ENCODE measurements around the gene LURAP1L. TPM values are rescaled to one million over a fixed set of nuclear protein-coding genes. Genes with fewer than 3 reads are reported as not detected.

The LURAP1L gene
- total RNA-seq, 5 donors from 2014 or later (not counting 1 experiment from before 2014, with no cell fraction given), result not detected

DNA sequence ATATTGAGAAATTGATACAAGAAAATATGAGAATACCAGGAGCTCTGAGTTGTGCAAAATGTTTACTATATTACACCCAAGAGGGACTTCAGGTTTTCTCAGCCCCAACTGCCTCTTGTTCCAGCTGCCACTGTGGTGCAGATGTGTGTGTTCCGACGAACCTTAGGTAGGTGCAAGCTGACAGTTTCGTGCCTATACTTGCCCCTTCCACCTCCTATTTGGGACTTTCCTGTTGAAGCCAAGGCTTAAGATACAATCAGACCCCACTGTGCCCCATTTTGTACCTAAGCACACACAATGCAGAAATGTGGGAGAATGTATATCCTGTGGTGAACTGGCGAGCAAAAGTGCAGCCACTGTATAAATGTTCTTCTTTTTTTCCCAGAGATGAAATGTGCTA lies 80.2 kb downstream of the LURAP1L start:
- POLR2A ChIA-PET, result no interaction called here
- H3K4me1 Mint-ChIP-seq, result no peaks in the 10 kb centered on the region
- no peak overlapping the region for H3K4me3 ChIP-seq (ENCODE audit: control insufficient read depth in 1 of 2, extremely low read depth in 1 of 2, low read length in 1 of 2)

DNA sequence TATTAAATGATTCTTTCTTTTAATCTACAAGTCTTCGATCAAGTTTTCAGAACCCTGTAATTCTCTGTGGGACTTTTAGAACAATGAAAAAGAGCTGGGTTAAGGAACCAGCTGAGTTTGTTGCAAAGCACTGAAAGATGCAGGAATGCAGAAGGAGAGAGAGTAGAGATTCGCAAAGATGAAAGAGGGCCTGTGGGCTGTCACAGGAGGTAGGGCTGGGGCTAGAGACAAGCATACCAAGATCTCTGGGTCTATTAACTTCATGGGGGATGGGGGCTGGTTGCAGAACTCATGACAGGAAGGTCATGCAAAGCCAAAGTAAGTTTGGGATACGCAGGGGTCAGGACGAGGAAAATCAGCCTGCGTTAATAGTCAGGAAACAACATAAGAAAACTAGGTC lies 81.8 kb downstream of the LURAP1L start:
- Histone ChIP-seq H3K36me3 (ENCODE audit: control insufficient read depth in 2 of 2, extremely low read depth in 1 of 2, insufficient read depth in 1 of 2, low read length in 1 of 2) (no peaks in the 10 kb centered on the region), H3K9me3 (no peaks in the 10 kb centered on the region), H3K4me3 (ENCODE audit: control insufficient read depth in 1 of 2, extremely low read depth in 1 of 2, low read length in 1 of 2) (no peak overlapping the region), H3K27me3 (replicated peaks in 1 of 2; ENCODE audit: control insufficient read depth in 2 of 2, extremely low read depth in 1 of 2, insufficient read depth in 2 of 2, low read length in 1 of 2) (no peaks in the 10 kb centered on the region), H3K27ac (ENCODE audit: low read length) (no peak overlapping the region), H3K4me1 (ENCODE audit: control insufficient read depth in 1 of 2, extremely low read depth in 1 of 2, insufficient read depth in 2 of 2, low read length in 2 of 2) (no peaks in the 10 kb centered on the region)
- ATAC-seq (replicated peaks in 1 of 4) (no peak), DNase-seq (no peak)
- Mint-ChIP-seq H3K9me3 (peaks cover 11 to 17% (median 15%) of the 10 kb centered on the region in 3 donors), H3K27ac (no peak overlapping the region), H3K4me1 (no peaks in the 10 kb centered on the region), H3K27me3 (no peaks in the 10 kb centered on the region), H3K36me3 (no peaks in the 10 kb centered on the region), H3K4me3 (no peak overlapping the region)
- CTCF ChIA-PET, result no interaction called here
- 55% methylated on average over 3 of the region's 5 CpGs for WGBS (ENCODE audit: insufficient coverage)
- POLR2A ChIA-PET, result no interaction called here

More for the DNA sequence above, 80.2 kb downstream of the LURAP1L start:
- CTCF ChIA-PET, result no interaction called here
- no peaks in the 10 kb centered on the region for H3K27me3 ChIP-seq (replicated peaks in 1 of 2; ENCODE audit: control insufficient read depth in 2 of 2, extremely low read depth in 1 of 2, insufficient read depth in 2 of 2, low read length in 1 of 2)
- Mint-ChIP-seq H3K9me3 (peaks cover 15 to 17% (median 15%) of the 10 kb centered on the region in 3 donors), H3K27ac (no peak overlapping the region), H3K4me3 (no peak overlapping the region), H3K27me3 (no peaks in the 10 kb centered on the region), H3K36me3 (no peaks in the 10 kb centered on the region)
- H3K9me3 ChIP-seq, result no peaks in the 10 kb centered on the region
- 100% methylated on average over 1 of the region's 4 CpGs for WGBS (ENCODE audit: insufficient coverage)
- no peak overlapping the region for H3K27ac ChIP-seq (ENCODE audit: low read length)
- H3K4me1 ChIP-seq (ENCODE audit: control insufficient read depth in 1 of 2, extremely low read depth in 1 of 2, insufficient read depth in 2 of 2, low read length in 2 of 2), result no peaks in the 10 kb centered on the region
- no peak for ATAC-seq (replicated peaks in 1 of 4)
- H3K36me3 ChIP-seq (ENCODE audit: control insufficient read depth in 2 of 2, extremely low read depth in 1 of 2, insufficient read depth in 1 of 2, low read length in 1 of 2), result no peaks in the 10 kb centered on the region
- DNase-seq, result no peak

GRCh38 chr9:12859704-12860251 lies 85.0 kb downstream of the LURAP1L start:
- no peaks in the 10 kb centered on the region for H3K27me3 ChIP-seq (replicated peaks in 1 of 2; ENCODE audit: control insufficient read depth in 2 of 2, extremely low read depth in 1 of 2, insufficient read depth in 2 of 2, low read length in 1 of 2)
- H3K27ac Mint-ChIP-seq, result no peak overlapping the region
- H3K27me3 Mint-ChIP-seq, result no peaks in the 10 kb centered on the region
- H3K27ac ChIP-seq (ENCODE audit: low read length), result no peak overlapping the region
- H3K4me3 Mint-ChIP-seq, result no peak overlapping the region
- H3K9me3 Mint-ChIP-seq, result peaks cover 10 to 12% (median 10%) of the 10 kb centered on the region in 3 donors
- no peaks in the 10 kb centered on the region for H3K9me3 ChIP-seq
- ATAC-seq (replicated peaks in 1 of 4), result no peak
- ChIA-PET POLR2A (no interaction called here), CTCF (no interaction called here)
- DNase-seq, result no peak
- H3K4me1 ChIP-seq (ENCODE audit: control insufficient read depth in 1 of 2, extremely low read depth in 1 of 2, insufficient read depth in 2 of 2, low read length in 2 of 2), result no peaks in the 10 kb centered on the region
- WGBS (ENCODE audit: insufficient coverage), result no CpG with 5 or more reads among the region's 5 CpGs
- no peaks in the 10 kb centered on the region for H3K36me3 ChIP-seq (ENCODE audit: control insufficient read depth in 2 of 2, extremely low read depth in 1 of 2, insufficient read depth in 1 of 2, low read length in 1 of 2)
- H3K36me3 Mint-ChIP-seq, result no peaks in the 10 kb centered on the region
- H3K4me3 ChIP-seq (ENCODE audit: control insufficient read depth in 1 of 2, extremely low read depth in 1 of 2, low read length in 1 of 2), result no peak overlapping the region
- H3K4me1 Mint-ChIP-seq, result no peaks in the 10 kb centered on the region

GRCh38 chr9:12860998-12861397 lies 86.2 kb downstream of the LURAP1L start:
- ChIA-PET CTCF (no interaction called here), POLR2A (no interaction called here)
- Mint-ChIP-seq H3K4me3 (no peak overlapping the region), H3K27me3 (no peaks in the 10 kb centered on the region), H3K9me3 (peaks cover 9 to 17% (median 14%) of the 10 kb centered on the region in 3 donors), H3K4me1 (no peaks in the 10 kb centered on the region), H3K27ac (no peak overlapping the region), H3K36me3 (no peaks in the 10 kb centered on the region)
- Histone ChIP-seq H3K36me3 (ENCODE audit: control insufficient read depth in 2 of 2, extremely low read depth in 1 of 2, insufficient read depth in 1 of 2, low read length in 1 of 2) (no peaks in the 10 kb centered on the region), H3K27me3 (replicated peaks in 1 of 2; ENCODE audit: control insufficient read depth in 2 of 2, extremely low read depth in 1 of 2, insufficient read depth in 2 of 2, low read length in 1 of 2) (no peaks in the 10 kb centered on the region), H3K27ac (ENCODE audit: low read length) (no peak overlapping the region), H3K4me3 (ENCODE audit: control insufficient read depth in 1 of 2, extremely low read depth in 1 of 2, low read length in 1 of 2) (no peak overlapping the region), H3K4me1 (ENCODE audit: control insufficient read depth in 1 of 2, extremely low read depth in 1 of 2, insufficient read depth in 2 of 2, low read length in 2 of 2) (no peaks in the 10 kb centered on the region), H3K9me3 (no peaks in the 10 kb centered on the region)
- no CpG with 5 or more reads among the region's 1 CpG for WGBS (ENCODE audit: insufficient coverage)
- DNase-seq (no peak), ATAC-seq (replicated peaks in 1 of 4) (no peak)

- H3K4me3 ChIP-seq (ENCODE audit: control insufficient read depth in 1 of 2, extremely low read depth in 1 of 2, low read length in 1 of 2), result no peak overlapping the region
- no peaks in the 10 kb centered on the region for H3K36me3 ChIP-seq (ENCODE audit: control insufficient read depth in 2 of 2, extremely low read depth in 1 of 2, insufficient read depth in 1 of 2, low read length in 1 of 2)
- ChIA-PET POLR2A (no interaction called here), CTCF (no interaction called here)
- no peaks in the 10 kb centered on the region for H3K27me3 ChIP-seq (replicated peaks in 1 of 2; ENCODE audit: control insufficient read depth in 2 of 2, extremely low read depth in 1 of 2, insufficient read depth in 2 of 2, low read length in 1 of 2)
- no peak overlapping the region for H3K27ac Mint-ChIP-seq
- H3K9me3 Mint-ChIP-seq, result peaks cover 17 to 22% (median 20%) of the 10 kb centered on the region in 3 donors
- no peaks in the 10 kb centered on the region for H3K4me1 ChIP-seq (ENCODE audit: control insufficient read depth in 1 of 2, extremely low read depth in 1 of 2, insufficient read depth in 2 of 2, low read length in 2 of 2)
- H3K27me3 Mint-ChIP-seq, result no peaks in the 10 kb centered on the region
- H3K36me3 Mint-ChIP-seq, result no peaks in the 10 kb centered on the region
- no peak overlapping the region for H3K27ac ChIP-seq (ENCODE audit: low read length)
- no peak overlapping the region for H3K4me3 Mint-ChIP-seq
- no CpG with 5 or more reads among the region's 3 CpGs for WGBS (ENCODE audit: insufficient coverage)
- ATAC-seq (replicated peaks in 1 of 4), result no peak
- no peaks in the 10 kb centered on the region for H3K4me1 Mint-ChIP-seq
- H3K9me3 ChIP-seq, result no peaks in the 10 kb centered on the region
- no peak for DNase-seq
Observed at GRCh38 chr9:12862611-12863410, 88.0 kb downstream of the LURAP1L start.

DNA sequence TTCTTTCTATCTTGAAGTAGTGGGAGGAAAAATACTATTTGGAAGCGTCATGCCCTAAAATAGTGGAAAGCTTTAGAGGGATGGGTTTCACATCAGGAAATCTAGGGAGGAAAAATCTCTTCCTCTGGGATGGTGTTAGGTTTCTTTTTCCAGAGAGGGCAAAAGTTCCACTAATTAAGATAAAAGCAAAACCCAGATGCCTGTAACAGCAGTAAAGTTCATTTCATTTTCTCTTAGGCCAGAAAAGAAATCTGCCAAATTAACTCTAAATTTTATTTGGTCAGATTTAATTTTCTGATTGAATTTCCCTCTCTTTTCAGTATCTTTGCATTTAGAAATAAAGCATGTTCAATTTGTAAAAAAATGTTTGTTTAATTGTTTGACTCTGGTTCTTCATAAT lies 88.8 kb downstream of the LURAP1L start:
- Histone ChIP-seq H3K27ac (ENCODE audit: low read length) (no peak overlapping the region), H3K4me1 (ENCODE audit: control insufficient read depth in 1 of 2, extremely low read depth in 1 of 2, insufficient read depth in 2 of 2, low read length in 2 of 2) (no peaks in the 10 kb centered on the region), H3K9me3 (no peaks in the 10 kb centered on the region), H3K27me3 (replicated peaks in 1 of 2; ENCODE audit: control insufficient read depth in 2 of 2, extremely low read depth in 1 of 2, insufficient read depth in 2 of 2, low read length in 1 of 2) (no peaks in the 10 kb centered on the region), H3K4me3 (ENCODE audit: control insufficient read depth in 1 of 2, extremely low read depth in 1 of 2, low read length in 1 of 2) (no peak overlapping the region), H3K36me3 (ENCODE audit: control insufficient read depth in 2 of 2, extremely low read depth in 1 of 2, insufficient read depth in 1 of 2, low read length in 1 of 2) (no peaks in the 10 kb centered on the region)
- Mint-ChIP-seq H3K9me3 (peaks cover 21 to 26% (median 25%) of the 10 kb centered on the region in 3 donors), H3K36me3 (no peaks in the 10 kb centered on the region), H3K27me3 (no peaks in the 10 kb centered on the region), H3K27ac (no peak overlapping the region), H3K4me1 (no peaks in the 10 kb centered on the region), H3K4me3 (no peak overlapping the region)
- ATAC-seq (replicated peaks in 1 of 4) (no peak), DNase-seq (no peak)
- no CpG with 5 or more reads among the region's 1 CpG for WGBS (ENCODE audit: insufficient coverage)
- ChIA-PET CTCF (no interaction called here), POLR2A (no interaction called here)
